DMS114 treated with DMSO at 0.1 percent for 48 hours (cell line): Measurements from ENCODE around the gene S1PR1.
"Not testable (repeated sequence)": the region's sequence is repeated elsewhere in the genome, so short reads cannot be mapped to it uniquely, and the experiment has no call there.

ENCODE experiments used
- DNase-seq: peaks from one replicate; lab custom pipeline; 2025; ENCODE audit not compliant: unreplicated experiment; lab: John Stamatoyannopoulos, UW

S1PR1 gene

DNA sequence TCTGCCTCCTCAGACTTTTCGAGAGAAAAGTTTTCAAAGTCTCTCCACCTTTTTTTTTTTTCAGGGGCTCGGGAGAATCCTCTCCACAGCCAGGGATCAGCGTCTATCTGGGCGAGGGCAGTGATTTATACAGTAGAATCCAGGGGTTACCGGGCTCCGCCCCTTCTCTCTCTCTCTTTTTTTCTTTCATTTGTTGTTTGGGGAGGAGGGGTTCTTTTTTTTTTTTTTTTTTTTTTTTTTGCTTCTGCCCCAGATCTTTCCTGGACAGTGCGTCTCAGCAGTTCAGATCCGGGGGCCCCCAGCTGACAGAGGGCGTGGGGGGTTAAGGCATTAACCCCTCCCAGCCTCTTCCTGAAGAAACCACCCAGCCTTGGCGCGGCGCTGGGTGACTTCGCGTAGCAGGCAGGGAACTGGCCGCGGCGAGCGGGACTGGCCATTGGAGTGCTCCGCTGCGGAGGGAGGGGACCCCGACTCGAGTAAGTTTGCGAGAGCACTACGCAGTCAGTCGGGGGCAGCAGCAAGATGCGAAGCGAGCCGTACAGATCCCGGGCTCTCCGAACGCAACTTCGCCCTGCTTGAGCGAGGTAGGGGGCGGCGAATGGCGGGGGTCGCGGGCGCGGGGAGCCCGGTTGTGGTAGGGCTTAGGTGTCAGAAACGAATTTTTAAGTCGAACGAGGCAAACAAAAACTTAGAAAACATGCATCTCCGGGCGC lies at the start of gene S1PR1:
Gene S1PR1 (plus strand): TSS at position 504 of the 713 bp plus-strand sequence. CDS start 1,966 bp downstream, outside the sequence.
- no peak for DNase-seq

GRCh38 chr1:101187297-101187696 lies 49.5 kb upstream of the S1PR1 start:
- no peak for DNase-seq

- DNase-seq: no peak
These were observed 48.5 kb upstream of the S1PR1 start for GRCh38 chr1:101188331-101188730.

DNA sequence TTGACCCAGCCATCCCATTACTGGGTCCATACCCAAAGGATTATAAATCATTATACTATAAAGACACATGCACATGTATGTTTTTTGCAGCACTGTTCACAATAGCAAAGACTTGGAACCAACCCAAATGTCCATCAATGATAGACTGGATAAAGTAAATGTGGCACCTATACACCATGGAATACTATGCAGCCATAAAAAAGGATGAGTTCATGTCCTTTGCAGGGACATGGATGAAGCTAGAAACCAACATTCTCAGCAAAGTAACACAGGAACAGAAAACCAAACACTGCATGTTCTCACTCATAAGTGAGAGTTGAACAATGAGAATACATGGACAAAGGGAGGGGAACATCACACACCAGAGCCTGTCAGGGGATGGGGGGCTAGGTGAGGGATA lies 47.9 kb upstream of the S1PR1 start:
- not testable (repeated sequence) for DNase-seq

- no peak for DNase-seq
These were observed 46.4 kb upstream of the S1PR1 start for GRCh38 chr1:101190441-101190840.

DNA sequence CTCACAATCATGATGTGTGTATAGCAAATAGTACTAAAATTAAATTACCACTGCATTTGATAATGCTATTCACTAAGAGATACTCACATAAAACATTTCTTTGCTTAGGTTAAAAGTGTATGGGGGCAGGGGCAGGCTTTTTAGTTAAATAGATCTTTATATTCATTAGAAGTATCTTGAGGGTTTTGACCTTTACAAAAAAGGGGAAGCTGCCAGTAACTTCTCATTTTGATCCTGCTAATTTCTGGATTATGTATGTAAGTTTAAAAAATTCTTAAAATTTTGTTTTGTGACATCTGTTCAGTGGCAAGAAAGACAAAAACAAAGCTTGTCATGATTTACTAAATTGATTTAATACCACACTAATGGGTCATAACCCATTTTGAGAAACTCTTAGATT lies 45.8 kb upstream of the S1PR1 start:
- no peak for DNase-seq

DNA sequence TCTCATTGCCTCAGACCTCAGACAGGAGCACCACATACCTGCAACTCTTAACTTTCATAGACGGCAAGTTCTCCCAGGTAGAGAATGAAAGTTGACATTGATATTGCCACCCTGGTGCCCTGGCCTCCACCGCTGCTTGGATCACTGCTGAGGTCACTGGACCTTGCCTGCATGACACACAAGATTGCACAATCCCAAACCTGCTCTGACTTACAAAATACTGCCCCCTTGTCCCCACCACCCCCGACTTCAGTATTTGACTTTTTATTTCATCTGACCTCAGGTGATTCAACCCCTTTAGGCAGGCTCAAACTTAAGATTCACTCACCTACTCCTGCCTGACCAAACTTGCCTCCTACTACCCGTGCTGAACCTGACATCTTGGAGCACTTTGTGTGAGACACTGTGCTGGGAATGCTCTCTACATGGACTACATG lies 43.1 kb upstream of the S1PR1 start:
- DNase-seq: no peak

DNA sequence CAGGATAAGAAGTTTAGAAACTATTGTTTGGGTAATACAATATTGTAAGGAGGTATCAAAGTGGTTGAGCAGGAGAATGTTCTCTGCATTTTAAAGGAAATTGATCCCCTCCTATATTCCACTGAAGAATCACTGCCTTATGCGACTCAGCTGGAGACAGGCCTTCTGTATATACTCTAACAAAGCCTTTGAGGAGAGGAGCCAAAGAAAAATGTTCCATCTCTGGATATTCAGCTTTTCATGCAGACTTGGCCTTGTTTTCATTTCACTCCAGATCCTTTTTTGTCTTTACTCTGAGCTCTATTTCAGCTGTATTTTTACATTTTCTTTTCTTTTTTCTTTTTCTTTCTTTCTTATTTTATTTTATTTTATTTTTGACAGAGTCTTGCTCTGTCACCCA lies 42.1 kb upstream of the S1PR1 start:
- DNase-seq: no peak

DNA sequence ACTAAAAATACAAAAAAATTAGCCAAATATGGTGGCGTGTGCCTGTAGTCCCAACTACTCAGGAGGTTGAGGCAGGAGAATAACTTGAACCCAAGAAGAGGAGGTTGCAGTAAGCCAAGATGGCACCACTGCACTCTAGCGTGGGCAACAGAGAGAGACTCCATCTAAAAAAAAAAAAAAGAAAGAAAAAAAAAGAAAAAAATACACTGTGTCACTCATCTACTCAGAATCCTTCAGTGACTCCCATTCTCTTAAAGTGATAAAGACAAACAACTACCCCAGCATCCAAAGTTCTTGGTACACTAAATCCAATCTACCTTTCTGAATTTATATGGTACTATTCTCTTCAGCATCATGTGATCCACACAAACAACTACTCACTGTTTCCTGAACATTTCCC lies 40.2 kb upstream of the S1PR1 start:
- no peak for DNase-seq

- DNase-seq: no peak
These were observed 37.8 kb upstream of the S1PR1 start for GRCh38 chr1:101198842-101199636.

GRCh38 chr1:101199637-101199982 lies 37.2 kb upstream of the S1PR1 start:
- no peak for DNase-seq

- DNase-seq: no peak
These were observed 36.3 kb upstream of the S1PR1 start for GRCh38 chr1:101200513-101200912.

- DNase-seq: no peak
These were observed 32.8 kb upstream of the S1PR1 start for GRCh38 chr1:101203820-101204540.

DNA sequence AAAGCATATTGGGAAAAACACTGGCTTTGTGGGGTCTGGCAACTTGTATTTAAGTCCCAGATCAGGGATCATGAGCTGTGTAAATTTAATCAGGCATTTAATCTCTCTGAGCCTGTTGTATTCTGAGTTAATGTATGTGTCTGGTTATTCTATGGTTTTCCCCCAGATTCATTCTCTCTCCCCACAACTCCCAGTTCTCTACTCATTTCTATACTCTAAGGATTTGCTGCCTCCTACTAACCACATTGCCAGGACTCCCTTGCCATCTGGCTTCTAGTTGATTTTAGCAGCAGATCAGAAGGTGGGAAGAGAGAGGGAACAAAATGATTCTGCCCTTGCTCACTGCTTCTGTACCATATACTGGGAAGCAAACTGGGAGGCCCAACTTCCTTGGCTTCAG lies 31.4 kb upstream of the S1PR1 start:
- no peak for DNase-seq

GRCh38 chr1:101206139-101206538 lies 30.7 kb upstream of the S1PR1 start:
- DNase-seq: not testable (repeated sequence)

GRCh38 chr1:101207271-101207670 lies 29.5 kb upstream of the S1PR1 start:
- DNase-seq: not testable (repeated sequence)

- DNase-seq: no peak
These were observed 28.9 kb upstream of the S1PR1 start for GRCh38 chr1:101207891-101208290.

- no peak for DNase-seq
These were observed 21.3 kb upstream of the S1PR1 start for GRCh38 chr1:101215363-101216011.

DNA sequence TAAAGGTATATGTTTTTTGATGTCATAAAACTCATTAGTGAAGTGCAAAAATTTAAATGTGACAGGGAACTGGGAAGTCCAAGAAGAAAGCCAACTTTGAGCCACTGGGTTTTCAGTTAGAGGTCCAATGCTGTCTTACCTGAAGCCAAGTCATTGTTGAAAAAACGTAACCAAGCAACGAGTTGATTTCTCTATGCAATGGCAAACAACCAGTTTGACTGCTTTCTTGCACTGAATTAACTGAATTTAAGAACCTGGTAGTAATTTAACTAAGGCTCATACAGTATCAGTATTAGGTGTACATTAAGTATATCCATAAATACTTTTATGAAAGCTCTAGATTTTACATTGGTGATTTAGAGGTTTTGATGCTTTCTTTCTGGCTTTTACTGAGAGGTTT lies 20.2 kb upstream of the S1PR1 start:
- no peak for DNase-seq

DNA sequence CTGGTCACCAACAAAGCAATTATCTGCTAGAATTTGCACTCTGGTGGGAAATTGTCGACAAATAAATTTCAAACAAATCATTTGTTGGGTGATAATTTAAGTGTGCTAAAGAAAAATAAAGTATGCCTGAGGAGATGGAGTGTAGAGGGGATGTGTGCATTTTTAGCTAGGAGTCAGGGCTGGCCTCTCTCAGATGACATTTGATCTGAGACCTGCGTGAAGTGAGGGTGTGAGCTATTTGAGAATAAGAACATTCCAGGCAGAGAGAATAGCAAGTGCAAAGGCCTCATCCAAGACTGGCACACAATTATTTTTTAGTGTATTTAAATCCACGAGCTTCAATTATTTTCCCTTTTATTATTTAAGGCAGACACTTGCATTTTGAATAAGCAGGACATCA lies 19.7 kb upstream of the S1PR1 start:
- no peak for DNase-seq

DNA sequence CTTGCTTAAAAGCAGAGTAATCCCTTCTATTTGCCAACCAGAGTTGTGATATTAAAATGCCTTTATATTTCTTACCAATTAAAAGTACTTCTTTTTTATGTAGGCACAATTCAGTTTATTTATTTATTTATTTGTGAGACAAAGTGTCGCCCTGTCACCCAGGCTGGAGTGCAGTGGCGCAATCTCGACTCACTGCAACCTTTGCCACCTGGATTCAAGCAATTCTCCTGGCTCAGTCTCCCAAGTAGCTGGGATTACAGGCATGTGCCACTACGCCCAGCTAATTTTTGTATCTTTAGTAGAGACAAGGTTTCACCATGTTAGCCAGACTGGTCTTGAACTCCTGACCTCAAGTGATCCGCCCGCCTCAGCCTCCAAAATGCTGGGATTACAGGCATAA lies 17.9 kb upstream of the S1PR1 start:
- DNase-seq: not testable (repeated sequence)
